Measurements from ENCODE around the gene NFIB.
A peak's percentile ranks its signal among the peaks of the same experiment; 100 is the strongest.

The NFIB gene

GRCh38 chr9:14344941-14345353 is 31.0 kb upstream of the NFIB start:
- H3K36me3 ChIP-seq (ENCODE audit: control insufficient read depth in 2 of 2, insufficient read depth in 2 of 2, low read length in 2 of 2): no peaks in the 10 kb centered on the region
- H3K9me3 ChIP-seq (ENCODE audit: control insufficient read depth in 2 of 2, low read length in 2 of 2): no peaks in the 10 kb centered on the region
- H3K27me3 ChIP-seq (ENCODE audit: control insufficient read depth in 1 of 2, insufficient read depth in 2 of 2, low read length in 2 of 2): peaks cover 56 to 58% of the 10 kb centered on the region in 2 donors
- H3K9ac ChIP-seq (ENCODE audit: low read length in 2 of 2): no peak overlapping the region
- H3K27ac ChIP-seq (ENCODE audit: low read length): peak overlapping the region; percentile 55
- H3K4me3 ChIP-seq (ENCODE audit: low read length in 2 of 2): no peak overlapping the region
- H3K4me1 ChIP-seq (ENCODE audit: control insufficient read depth, insufficient read depth, low read length): peaks cover 59% of the 10 kb centered on the region

GRCh38 chr9:14344053-14344524 is 30.1 kb upstream of the NFIB start:
- H3K27me3 ChIP-seq (ENCODE audit: control insufficient read depth in 1 of 2, insufficient read depth in 2 of 2, low read length in 2 of 2): peaks cover 50 to 52% of the 10 kb centered on the region in 2 donors
- peak overlapping the region; percentile 31 to 62 for H3K4me3 ChIP-seq (ENCODE audit: low read length in 2 of 2)
- peak overlapping the region; percentile 29 to 55 for H3K9ac ChIP-seq (ENCODE audit: low read length in 2 of 2)
- no peaks in the 10 kb centered on the region for H3K36me3 ChIP-seq (ENCODE audit: control insufficient read depth in 2 of 2, insufficient read depth in 2 of 2, low read length in 2 of 2)
- H3K4me1 ChIP-seq (ENCODE audit: control insufficient read depth, insufficient read depth, low read length): peaks cover 54% of the 10 kb centered on the region
- H3K27ac ChIP-seq (ENCODE audit: low read length): peak overlapping the region; percentile 55
- H3K9me3 ChIP-seq (ENCODE audit: control insufficient read depth in 2 of 2, low read length in 2 of 2): no peaks in the 10 kb centered on the region

- Histone ChIP-seq H3K4me3 (ENCODE audit: low read length in 2 of 2) (peak overlapping the region in 1 of 2 donors; percentile 62), H3K9ac (ENCODE audit: low read length in 2 of 2) (peak overlapping the region in 1 of 2 donors; percentile 29)
Measured at GRCh38 chr9:14343261-14344031, 29.5 kb upstream of the NFIB start.

DNA sequence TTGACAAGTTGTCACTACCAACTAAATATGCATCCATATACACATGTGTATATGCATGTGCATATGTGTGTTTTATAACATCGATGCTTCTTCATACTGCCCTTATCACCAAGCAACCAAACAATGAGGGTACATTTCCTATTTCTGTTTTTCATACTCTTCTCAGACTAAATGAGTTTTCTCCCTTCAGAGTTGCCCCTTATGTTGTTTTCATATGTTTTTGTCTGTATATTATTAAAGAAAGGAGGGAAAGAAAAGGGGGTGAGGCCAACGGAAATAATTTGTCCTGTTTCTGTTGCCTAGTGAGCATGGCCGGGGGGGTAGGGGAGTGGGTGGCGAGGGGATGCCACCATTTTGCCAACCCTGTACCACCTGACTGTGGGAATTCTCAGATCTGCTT is 28.8 kb upstream of the NFIB start:
- Histone ChIP-seq H3K36me3 (ENCODE audit: control insufficient read depth in 2 of 2, insufficient read depth in 2 of 2, low read length in 2 of 2) (no peaks in the 10 kb centered on the region), H3K4me1 (ENCODE audit: control insufficient read depth, insufficient read depth, low read length) (peaks cover 41% of the 10 kb centered on the region), H3K9ac (ENCODE audit: low read length in 2 of 2) (no peak overlapping the region), H3K9me3 (ENCODE audit: control insufficient read depth in 2 of 2, low read length in 2 of 2) (no peaks in the 10 kb centered on the region), H3K27ac (ENCODE audit: low read length) (no peak overlapping the region), H3K27me3 (ENCODE audit: control insufficient read depth in 1 of 2, insufficient read depth in 2 of 2, low read length in 2 of 2) (peaks cover 36 to 39% of the 10 kb centered on the region in 2 donors), H3K4me3 (ENCODE audit: low read length in 2 of 2) (no peak overlapping the region)

More at GRCh38 chr9:14343261-14344031, 29.5 kb upstream of the NFIB start:
- H3K9me3 ChIP-seq (ENCODE audit: control insufficient read depth in 2 of 2, low read length in 2 of 2): no peaks in the 10 kb centered on the region
- H3K4me1 ChIP-seq (ENCODE audit: control insufficient read depth, insufficient read depth, low read length): peaks cover 48% of the 10 kb centered on the region
- peaks cover 43 to 46% of the 10 kb centered on the region in 2 donors for H3K27me3 ChIP-seq (ENCODE audit: control insufficient read depth in 1 of 2, insufficient read depth in 2 of 2, low read length in 2 of 2)
- peak overlapping the region; percentile 55 for H3K27ac ChIP-seq (ENCODE audit: low read length)
- no peaks in the 10 kb centered on the region for H3K36me3 ChIP-seq (ENCODE audit: control insufficient read depth in 2 of 2, insufficient read depth in 2 of 2, low read length in 2 of 2)

- H3K9ac ChIP-seq (ENCODE audit: low read length in 2 of 2): no peak overlapping the region
- H3K36me3 ChIP-seq (ENCODE audit: control insufficient read depth in 2 of 2, insufficient read depth in 2 of 2, low read length in 2 of 2): no peaks in the 10 kb centered on the region
- H3K4me1 ChIP-seq (ENCODE audit: control insufficient read depth, insufficient read depth, low read length): peaks cover 31% of the 10 kb centered on the region
- peaks cover 25 to 30% of the 10 kb centered on the region in 2 donors for H3K27me3 ChIP-seq (ENCODE audit: control insufficient read depth in 1 of 2, insufficient read depth in 2 of 2, low read length in 2 of 2)
- no peak overlapping the region for H3K4me3 ChIP-seq (ENCODE audit: low read length in 2 of 2)
- H3K27ac ChIP-seq (ENCODE audit: low read length): peak overlapping the region; percentile 31
- no peaks in the 10 kb centered on the region for H3K9me3 ChIP-seq (ENCODE audit: control insufficient read depth in 2 of 2, low read length in 2 of 2)
Measured at GRCh38 chr9:14341437-14342122, 27.6 kb upstream of the NFIB start.

- H3K9me3 ChIP-seq (ENCODE audit: control insufficient read depth in 2 of 2, low read length in 2 of 2): no peaks in the 10 kb centered on the region
- peak overlapping the region; percentile 31 for H3K27ac ChIP-seq (ENCODE audit: low read length)
- no peaks in the 10 kb centered on the region for H3K36me3 ChIP-seq (ENCODE audit: control insufficient read depth in 2 of 2, insufficient read depth in 2 of 2, low read length in 2 of 2)
- no peak overlapping the region for H3K9ac ChIP-seq (ENCODE audit: low read length in 2 of 2)
- H3K4me3 ChIP-seq (ENCODE audit: low read length in 2 of 2): no peak overlapping the region
- H3K4me1 ChIP-seq (ENCODE audit: control insufficient read depth, insufficient read depth, low read length): peaks cover 26% of the 10 kb centered on the region
- H3K27me3 ChIP-seq (ENCODE audit: control insufficient read depth in 1 of 2, insufficient read depth in 2 of 2, low read length in 2 of 2): peaks cover 19 to 25% of the 10 kb centered on the region in 2 donors
Measured at GRCh38 chr9:14340994-14341393, 27.1 kb upstream of the NFIB start.

DNA sequence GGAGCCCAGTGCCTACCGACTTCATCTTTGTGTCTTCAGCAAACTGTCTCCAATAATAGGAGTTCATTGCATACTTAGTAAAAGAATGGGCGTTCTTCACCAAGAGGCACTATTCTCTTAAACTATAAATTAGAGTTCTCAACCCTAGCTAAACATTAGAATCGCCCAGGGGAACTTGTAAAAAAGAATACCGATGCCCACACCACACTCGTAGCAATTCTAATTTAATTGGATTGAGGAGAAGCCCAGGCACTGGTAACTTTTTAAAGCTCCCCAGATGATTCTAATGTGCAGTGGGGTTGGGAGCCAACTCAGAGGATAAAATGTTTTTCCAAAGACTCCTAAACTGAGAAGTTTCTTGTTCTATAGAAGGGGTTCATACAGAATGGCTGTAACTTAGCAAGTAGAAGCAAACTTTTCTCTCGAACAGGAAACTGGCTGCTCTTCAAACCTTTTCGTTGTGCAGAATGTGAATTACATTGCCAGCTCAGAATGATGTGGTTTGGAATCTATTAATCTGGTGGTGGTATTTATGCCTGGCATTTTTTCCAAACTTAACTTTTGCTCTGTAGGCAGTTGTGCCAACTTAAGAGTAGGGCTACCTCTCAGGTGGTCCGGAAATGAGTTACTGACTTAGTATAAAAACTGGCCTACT is 26.4 kb upstream of the NFIB start:
- Histone ChIP-seq H3K4me1 (ENCODE audit: control insufficient read depth, insufficient read depth, low read length) (peaks cover 20% of the 10 kb centered on the region), H3K9me3 (ENCODE audit: control insufficient read depth in 2 of 2, low read length in 2 of 2) (no peaks in the 10 kb centered on the region), H3K4me3 (ENCODE audit: low read length in 2 of 2) (no peak overlapping the region), H3K36me3 (ENCODE audit: control insufficient read depth in 2 of 2, insufficient read depth in 2 of 2, low read length in 2 of 2) (no peaks in the 10 kb centered on the region), H3K27me3 (ENCODE audit: control insufficient read depth in 1 of 2, insufficient read depth in 2 of 2, low read length in 2 of 2) (peaks cover 12 to 19% of the 10 kb centered on the region in 2 donors), H3K27ac (ENCODE audit: low read length) (no peak overlapping the region), H3K9ac (ENCODE audit: low read length in 2 of 2) (no peak overlapping the region)

GRCh38 chr9:14339746-14340145 is 25.8 kb upstream of the NFIB start:
- Histone ChIP-seq H3K4me1 (ENCODE audit: control insufficient read depth, insufficient read depth, low read length) (peaks cover 17% of the 10 kb centered on the region), H3K4me3 (ENCODE audit: low read length in 2 of 2) (no peak overlapping the region), H3K9ac (ENCODE audit: low read length in 2 of 2) (no peak overlapping the region), H3K27ac (ENCODE audit: low read length) (no peak overlapping the region), H3K36me3 (ENCODE audit: control insufficient read depth in 2 of 2, insufficient read depth in 2 of 2, low read length in 2 of 2) (no peaks in the 10 kb centered on the region), H3K27me3 (ENCODE audit: control insufficient read depth in 1 of 2, insufficient read depth in 2 of 2, low read length in 2 of 2) (peaks cover 8 to 13% of the 10 kb centered on the region in 2 donors), H3K9me3 (ENCODE audit: control insufficient read depth in 2 of 2, low read length in 2 of 2) (no peaks in the 10 kb centered on the region)

DNA sequence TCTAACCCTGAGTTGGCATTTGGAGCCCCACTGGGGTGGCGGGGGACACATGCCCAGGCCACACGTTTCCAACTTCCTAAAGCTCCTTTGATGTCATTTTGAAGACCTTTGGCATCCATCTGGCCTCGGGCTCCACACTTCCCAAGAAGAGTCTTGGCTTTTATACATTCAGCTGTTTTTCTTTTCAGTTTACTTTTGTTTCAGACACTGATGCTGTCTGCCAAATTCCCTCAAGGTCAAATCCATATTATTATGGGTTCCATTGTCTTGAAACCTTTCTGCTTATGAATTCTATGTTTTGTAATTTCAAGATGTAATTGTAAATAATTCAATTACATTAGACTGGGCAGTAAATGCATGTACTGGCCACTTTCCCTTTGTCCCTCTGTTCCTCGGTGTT is 23.7 kb upstream of the NFIB start:
- no peaks in the 10 kb centered on the region for H3K36me3 ChIP-seq (ENCODE audit: control insufficient read depth in 2 of 2, insufficient read depth in 2 of 2, low read length in 2 of 2)
- no peak overlapping the region for H3K4me3 ChIP-seq (ENCODE audit: low read length in 2 of 2)
- H3K9me3 ChIP-seq (ENCODE audit: control insufficient read depth in 2 of 2, low read length in 2 of 2): no peaks in the 10 kb centered on the region
- H3K27ac ChIP-seq (ENCODE audit: low read length): no peak overlapping the region
- H3K27me3 ChIP-seq (ENCODE audit: control insufficient read depth in 1 of 2, insufficient read depth in 2 of 2, low read length in 2 of 2): peaks cover 2 to 7% of the 10 kb centered on the region in 2 donors
- H3K9ac ChIP-seq (ENCODE audit: low read length in 2 of 2): no peak overlapping the region
- peaks cover 12% of the 10 kb centered on the region for H3K4me1 ChIP-seq (ENCODE audit: control insufficient read depth, insufficient read depth, low read length)

GRCh38 chr9:14336244-14336643 is 22.3 kb upstream of the NFIB start:
- Histone ChIP-seq H3K9me3 (ENCODE audit: control insufficient read depth in 2 of 2, low read length in 2 of 2) (no peaks in the 10 kb centered on the region), H3K27me3 (ENCODE audit: control insufficient read depth in 1 of 2, insufficient read depth in 2 of 2, low read length in 2 of 2) (peaks cover under 1 to 4% of the 10 kb centered on the region in 2 donors), H3K9ac (ENCODE audit: low read length in 2 of 2) (no peak overlapping the region), H3K4me1 (ENCODE audit: control insufficient read depth, insufficient read depth, low read length) (peaks cover 4% of the 10 kb centered on the region), H3K36me3 (ENCODE audit: control insufficient read depth in 2 of 2, insufficient read depth in 2 of 2, low read length in 2 of 2) (no peaks in the 10 kb centered on the region), H3K27ac (ENCODE audit: low read length) (no peak overlapping the region), H3K4me3 (ENCODE audit: low read length in 2 of 2) (no peak overlapping the region)
